ENCODE results near the gene ANKFY1.
"Not testable (repeated sequence)": the region's sequence is repeated elsewhere in the genome, so short reads cannot be mapped to it uniquely, and the experiment has no call there.

ANKFY1 gene

DNA sequence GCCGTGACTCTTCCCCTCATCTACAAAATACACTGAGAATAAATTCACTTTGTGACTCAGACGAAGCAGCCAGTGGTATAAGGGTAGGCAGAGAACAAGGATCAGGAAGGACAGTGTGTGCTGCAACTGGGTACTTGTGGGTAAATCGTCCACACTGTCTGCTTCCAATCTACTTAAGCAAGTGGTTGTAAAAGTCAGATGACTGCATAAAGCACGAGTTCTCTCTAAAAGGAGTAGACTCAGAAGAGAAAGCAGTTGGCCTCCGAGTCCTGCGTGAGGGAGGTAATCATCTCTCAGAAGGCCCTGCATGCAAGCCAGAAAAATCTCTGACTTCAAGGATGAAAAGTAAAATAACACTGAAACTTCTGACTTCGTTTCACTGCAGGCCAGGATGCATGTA lies 43.1 kb downstream of the ANKFY1 start:
- DNase-seq (ENCODE audit: low read depth in 2 of 2): no peak

DNA sequence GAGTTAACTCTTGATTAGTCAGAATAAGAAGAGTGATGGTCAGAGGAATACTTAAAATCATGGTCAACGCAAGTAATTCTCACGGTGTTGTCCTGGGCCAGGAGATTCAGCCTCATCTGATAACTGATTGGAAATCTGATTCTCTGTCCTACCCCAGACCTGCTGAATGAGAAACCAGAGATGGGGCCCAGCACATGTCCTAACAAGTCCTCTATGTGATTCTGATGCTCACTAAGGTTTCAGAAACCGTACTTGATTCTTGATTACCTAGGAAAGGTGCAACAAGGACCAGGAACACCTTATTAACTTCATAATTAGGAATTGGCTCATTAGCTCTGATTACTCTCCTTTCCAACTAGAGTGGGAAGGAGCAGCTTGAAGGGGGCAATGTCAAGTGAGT lies 44.5 kb downstream of the ANKFY1 start:
- DNase-seq (ENCODE audit: low read depth in 2 of 2): no peak

DNA sequence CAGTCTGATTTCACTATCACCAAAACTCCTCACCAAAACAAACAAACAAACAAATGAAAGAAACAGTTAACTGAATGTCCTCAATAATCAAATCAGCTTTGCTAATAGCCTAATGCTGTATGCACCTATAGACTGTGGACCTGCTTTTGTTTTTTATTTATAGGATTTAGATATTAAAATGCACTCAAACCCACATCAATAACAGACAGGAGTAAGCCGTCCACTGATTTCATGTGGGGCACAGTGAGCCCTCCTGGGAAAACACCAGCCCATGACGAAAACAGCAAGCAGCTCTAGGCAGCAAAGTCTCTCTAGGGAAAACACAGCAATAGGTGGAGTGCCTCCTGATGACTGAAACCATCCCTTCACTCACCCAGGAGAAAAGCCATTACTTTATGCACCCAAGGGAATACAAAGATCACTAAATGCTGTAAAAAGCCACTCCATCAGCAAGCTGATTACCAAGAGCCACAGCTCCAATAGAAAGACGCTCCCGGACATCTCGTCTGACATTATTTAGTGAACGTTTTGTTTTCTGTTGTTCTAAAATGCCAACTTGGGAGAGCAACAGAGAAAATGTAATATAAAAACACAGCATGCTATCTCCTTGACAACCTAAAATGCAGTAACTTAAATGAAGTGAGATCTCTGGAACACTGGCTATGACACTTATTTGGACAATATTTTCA lies 47.8 kb downstream of the ANKFY1 start:
- DNase-seq (ENCODE audit: low read depth in 2 of 2): no peak

DNA sequence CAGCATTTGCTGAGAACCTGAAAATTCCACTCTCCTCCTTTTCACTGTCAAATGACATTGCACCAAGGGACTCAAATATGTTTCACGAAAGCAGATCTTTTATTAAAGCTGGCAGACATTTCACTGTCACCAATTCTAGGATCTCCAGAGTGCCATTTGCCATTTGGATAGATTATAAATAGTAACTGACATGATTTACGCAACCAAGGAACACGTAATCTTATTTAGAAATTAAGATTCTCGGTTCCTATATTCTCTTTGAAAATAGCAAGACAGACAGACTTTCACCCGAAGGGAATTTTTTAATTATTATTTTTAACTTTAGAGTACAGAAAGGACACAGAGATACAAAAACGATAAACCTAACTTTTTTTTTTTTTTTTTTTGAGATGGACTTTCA lies 49.6 kb downstream of the ANKFY1 start:
- DNase-seq (ENCODE audit: low read depth in 2 of 2): no peak

DNA sequence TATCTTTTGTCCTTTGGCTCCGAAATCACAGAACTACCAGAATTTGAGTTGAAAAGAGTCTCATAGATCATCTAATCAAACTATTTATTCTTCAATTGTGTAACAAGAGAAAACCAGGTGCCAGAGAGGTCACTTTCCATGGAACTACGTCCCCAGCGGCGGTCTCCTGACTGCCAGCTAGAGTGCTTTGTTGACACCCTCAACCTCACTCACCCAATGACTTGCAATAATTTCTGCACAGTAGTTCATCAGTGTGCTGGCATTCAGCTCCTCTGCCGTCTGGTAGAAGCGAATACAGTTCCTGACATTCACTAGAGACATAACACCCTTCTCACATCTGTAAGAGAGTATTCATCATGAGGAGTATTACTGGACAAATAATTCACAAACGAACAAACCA lies 54.2 kb downstream of the ANKFY1 start:
- no peak for DNase-seq (ENCODE audit: low read depth in 2 of 2)

DNA sequence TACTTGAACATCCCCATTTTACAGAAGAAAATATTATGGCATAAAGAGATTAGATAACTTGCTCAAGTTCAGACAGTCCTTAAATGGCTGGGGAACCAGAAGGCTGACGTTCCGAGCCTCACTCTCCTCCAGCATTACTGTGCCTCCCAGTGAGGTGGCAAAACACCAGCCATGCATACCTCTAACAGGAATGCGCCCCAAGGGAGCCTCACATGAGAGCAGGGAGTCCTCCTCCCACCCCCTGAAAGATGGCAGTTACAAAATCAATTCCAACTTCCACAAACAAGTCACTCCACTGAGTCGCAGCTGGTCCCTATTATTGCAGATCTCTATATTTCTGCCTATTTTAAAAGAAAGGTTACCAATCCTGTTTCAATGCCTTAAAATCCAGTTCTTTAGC lies 55.5 kb downstream of the ANKFY1 start:
- DNase-seq (ENCODE audit: low read depth in 2 of 2): no peak

DNA sequence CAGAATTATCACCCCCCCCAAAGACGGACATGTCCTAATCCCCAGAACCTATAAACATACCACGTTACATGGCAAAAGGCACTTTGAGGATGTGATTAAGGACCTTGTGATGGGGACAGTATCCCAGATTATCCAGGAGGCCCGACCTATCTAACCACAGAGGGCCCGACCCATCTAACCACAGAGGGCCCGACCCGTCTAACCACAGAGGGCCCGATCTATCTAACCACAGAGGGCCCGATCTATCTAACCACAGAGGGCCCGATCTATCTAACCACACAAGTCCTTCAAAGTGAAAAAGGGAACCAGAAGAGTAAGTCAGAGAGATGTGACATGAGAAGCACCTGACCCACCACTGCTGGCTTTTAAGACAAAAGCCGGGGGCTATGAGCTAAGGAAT lies 56.8 kb downstream of the ANKFY1 start:
- no peak for DNase-seq (ENCODE audit: low read depth in 2 of 2)

DNA sequence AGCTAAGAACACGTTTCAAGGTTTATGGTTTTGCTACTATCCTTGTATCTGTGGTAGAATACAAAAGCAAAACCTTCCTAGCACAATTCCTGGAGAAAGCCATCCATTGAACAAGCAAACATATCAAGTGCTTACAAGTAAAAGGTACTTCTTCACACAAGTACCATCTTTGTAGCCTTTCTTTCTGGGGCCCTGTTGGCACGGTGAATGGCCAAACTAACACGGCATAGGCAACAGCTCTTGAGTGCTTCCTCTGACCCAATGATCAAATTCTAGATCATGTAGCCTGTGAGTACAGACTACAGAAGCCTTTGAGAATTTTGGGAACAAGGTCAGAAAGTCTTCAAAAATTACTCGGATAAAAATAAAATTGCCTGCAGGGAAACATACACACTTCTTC lies 57.9 kb downstream of the ANKFY1 start:
- no peak for DNase-seq (ENCODE audit: low read depth in 2 of 2)

DNA sequence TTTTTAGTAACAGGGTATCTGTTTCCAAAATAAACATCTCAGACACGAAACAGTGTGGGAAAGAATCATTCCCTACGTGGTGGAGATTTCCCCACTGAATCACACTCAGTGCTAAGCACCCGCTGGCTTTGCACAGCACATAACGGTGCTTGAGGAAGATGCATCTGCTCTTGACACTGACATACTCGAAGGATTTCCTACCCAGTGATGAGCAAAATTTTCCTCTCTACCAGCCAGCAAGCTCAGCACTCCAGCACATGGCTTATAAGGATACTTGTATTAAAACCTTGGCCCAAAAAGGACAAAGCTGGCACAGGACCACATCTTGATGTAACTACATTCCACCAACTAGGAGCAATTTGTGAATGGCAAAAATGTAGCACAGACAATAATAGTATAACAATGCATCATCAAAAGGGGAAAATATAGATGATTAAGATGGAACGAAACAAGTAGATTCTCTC lies 59.0 kb downstream of the ANKFY1 start:
- DNase-seq (ENCODE audit: low read depth in 2 of 2): no peak

DNA sequence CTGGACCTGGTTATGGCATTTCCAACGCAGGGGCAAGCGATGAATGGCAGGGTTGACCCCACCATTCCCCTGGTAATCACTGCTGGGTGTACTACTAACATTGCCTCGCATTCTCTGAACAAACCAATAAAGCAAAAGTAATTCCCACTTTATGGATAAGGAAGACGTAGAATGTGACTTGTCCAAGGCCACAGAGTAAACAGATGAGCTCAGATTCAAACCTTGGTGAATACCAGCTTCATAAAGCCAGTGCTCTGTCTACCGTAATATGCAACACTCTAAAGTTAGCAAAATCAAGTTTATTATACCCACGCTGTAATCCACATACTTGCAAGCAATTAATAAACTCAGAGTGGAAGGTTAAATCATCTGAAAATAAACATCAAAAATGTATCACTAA lies 59.6 kb downstream of the ANKFY1 start:
- no peak for DNase-seq (ENCODE audit: low read depth in 2 of 2)

DNA sequence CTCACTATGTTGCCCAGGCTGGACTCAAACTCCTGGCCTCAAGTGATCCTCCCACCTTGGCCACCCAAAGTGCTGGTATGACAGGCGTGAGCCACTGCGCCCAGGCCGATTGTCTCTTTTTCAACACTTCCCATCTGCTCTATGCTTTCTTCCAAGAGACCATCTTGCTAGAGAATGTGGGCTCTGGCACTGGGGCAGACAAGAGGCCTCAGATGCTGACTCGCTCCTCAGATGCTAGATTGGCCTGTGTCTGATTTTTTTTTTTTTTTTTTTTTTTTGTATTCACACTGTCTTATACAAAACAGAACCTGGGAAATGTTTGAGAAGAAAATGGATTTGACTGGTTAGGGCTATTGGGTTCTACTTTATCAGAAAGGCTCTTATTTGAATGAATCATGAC lies 62.6 kb downstream of the ANKFY1 start:
- DNase-seq (ENCODE audit: low read depth in 2 of 2): no peak

DNA sequence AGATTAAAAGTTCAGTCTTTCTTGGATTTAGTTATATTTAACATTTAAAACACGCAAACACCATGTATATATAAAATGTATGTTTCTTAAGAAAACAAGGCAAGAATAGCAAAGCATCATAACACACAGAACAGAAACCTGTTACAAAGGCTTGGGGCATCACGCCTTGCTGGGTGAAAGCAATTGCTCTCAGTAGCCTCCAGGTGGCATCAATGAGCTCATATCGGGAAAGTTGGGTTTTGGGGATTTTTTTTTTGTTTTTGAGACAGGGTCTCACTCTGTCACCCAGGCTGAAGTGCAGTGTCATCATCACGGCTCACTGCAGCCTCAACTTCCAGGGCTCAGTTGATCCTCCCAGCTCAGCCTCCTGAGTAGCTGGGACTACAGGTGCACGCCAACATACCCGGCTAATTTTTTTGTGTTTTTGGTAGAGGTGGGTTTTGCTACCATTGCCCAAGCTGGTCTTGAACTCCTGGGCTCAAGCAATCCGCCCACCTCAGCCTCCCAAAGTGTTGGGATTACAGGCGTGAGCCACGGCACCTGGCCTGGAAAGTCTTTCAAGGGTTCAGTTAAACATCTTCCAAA lies 63.9 kb downstream of the ANKFY1 start:
- DNase-seq (ENCODE audit: low read depth in 2 of 2): no peak

DNA sequence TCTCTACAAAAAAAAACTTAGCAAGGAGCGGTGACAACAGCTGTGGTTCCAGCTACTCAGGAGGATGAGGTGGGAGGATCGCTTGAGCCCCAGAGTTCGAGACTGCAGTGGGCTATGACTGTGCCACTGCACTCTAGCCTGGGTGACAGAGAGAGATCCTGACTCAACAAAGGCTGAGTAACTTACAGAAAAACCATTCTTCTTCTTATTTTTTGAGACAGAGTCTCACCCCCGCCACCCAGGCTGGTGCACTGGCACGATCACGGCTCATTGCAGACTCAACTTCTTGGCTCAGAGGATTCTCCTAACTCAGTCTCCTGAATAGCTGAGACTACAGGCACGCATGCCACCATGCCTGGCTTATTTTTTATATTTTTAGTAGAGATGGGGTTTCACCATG lies 64.8 kb downstream of the ANKFY1 start:
- no peak for DNase-seq (ENCODE audit: low read depth in 2 of 2)

DNA sequence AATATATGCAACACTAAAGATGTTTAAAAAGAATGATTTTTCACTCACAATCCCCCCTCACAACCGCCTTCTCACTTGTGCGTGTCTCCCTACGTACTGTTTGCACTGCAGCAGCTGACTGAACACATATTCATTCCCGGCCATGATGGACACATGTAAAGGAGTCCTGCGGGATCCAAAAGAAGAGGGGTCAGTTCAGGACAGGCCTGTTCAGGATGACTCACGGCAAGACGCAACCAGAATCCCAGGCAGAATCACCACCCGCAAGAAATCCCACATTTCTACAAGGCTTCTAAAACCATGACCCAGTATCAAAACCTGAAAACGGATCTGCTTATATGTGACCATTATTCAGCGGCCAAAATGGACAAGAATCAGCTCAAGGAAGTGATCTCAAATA lies 68.5 kb downstream of the ANKFY1 start:
- DNase-seq (ENCODE audit: low read depth in 2 of 2): no peak

DNA sequence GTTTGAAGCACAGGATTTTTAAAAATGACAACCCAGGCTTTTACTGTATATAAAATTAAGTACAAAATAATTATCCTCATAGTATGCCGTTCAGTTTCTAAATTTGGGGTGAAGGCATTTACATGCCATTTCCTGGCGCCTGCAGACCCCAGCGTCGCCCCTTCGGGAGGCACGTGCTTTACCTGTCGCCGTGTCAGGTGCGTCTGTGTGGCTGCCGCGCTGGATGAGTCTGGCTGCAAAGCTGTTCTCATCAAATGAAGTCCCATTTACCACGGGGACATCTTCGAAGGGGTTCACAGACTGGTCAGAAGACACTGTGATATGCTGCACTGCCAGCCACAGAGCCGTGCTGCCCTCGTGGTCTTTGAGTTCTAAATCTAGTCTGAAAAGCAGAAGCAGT lies 69.0 kb downstream of the ANKFY1 start:
- DNase-seq (ENCODE audit: low read depth in 2 of 2): no peak

DNA sequence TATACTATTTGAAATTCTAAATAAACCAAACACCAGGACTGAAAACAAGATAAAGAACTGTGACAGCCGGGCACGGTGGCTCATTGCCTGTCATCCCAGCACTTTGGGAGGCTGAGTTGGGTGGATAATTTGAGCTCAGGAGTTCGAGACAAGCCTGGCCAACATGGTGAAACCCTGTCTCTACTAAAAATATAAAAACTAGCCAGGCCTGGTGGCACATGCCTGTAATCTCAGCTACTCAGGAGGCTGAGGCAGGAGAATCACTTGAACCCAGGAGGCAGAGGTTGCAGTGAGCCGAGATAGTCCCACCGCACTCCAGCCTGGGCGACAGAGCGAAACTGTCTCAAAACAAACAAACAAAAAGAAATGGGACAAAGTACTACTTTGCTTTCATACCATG lies 73.0 kb downstream of the ANKFY1 start:
- DNase-seq (ENCODE audit: low read depth in 2 of 2): not testable (repeated sequence)

DNA sequence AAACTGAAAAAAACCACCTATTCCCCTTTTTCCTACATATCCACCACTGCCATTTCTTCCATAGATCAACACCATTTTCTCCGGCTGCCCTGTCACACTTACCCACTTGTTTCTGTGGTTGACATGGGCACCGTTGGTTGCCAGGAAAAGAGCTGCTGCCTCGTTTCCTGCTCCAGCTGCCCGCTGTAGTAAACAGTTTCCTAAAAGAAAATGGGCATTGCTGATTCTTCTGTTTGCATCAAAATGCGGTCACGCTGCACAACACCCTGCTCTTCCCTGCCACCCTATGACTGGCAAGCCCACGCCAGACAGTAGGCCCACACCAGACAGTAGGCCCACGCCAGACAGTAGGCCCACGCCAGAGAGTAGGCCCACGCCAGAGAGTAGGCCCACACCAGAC lies 74.5 kb downstream of the ANKFY1 start:
- no peak for DNase-seq (ENCODE audit: low read depth in 2 of 2)

DNA sequence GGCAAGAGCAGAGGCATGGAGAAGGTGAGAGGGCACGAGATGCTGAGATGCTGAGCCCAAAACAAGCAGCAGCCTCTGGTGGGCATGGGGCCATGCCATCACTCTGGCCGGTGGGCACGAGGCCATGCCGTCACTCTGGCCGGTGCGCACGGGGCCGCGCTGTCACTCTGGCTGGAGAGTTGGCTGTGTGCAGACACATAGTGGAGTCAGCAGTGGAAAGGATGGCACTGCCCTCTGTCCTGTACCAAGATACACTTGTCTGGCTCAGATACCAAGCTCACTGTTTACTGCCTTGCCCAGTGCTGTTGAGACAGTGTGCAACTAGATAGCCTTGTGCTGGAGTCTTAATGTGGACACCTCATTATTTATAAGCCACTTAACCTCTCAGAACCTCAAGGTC lies 75.7 kb downstream of the ANKFY1 start:
- no peak for DNase-seq (ENCODE audit: low read depth in 2 of 2)

DNA sequence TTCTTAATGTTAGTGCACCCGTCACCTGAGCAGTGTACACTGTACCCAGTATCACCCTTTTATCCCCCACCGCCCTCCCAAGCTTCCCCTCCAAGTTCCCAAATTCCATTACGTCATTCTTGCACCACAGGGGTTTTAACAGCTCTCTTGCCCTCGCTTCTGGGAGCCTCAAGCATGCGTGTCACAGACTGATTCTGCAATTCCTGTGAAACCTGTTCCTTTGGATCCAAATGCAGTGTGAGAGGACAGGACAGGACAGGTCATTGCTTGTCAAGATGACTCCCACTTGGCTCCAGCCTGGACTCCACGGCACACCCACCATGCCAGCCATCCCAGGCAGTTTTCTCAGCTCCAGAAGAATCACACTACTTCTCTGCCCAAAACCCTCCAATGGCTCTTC lies 76.7 kb downstream of the ANKFY1 start:
- DNase-seq (ENCODE audit: low read depth in 2 of 2): no peak

DNA sequence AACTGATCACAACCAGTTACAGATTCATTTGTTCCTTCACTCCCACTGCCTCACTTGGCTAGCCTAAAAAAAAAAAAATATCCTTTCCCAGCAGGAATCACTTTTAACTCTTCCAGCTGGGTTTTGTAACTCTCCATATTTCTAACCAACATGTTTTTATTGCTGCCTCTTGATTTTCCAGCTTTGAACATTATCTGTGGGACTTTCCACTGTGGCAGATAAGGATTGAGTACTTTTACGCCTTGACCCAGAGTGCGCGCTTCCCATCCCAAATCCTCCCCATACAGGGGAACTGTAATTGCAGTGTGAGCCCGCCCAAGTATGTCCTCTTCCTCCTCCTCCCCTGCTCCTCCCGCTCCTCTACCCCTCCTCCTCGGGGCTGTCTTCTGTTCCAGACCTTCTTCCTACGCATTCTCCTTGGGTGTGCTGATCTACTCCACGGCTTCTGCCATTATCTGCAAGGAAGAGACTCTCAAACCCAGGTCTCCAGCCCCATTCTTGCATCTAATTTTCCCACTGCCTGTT lies 77.4 kb downstream of the ANKFY1 start:
- no peak for DNase-seq (ENCODE audit: low read depth in 2 of 2)

DNA sequence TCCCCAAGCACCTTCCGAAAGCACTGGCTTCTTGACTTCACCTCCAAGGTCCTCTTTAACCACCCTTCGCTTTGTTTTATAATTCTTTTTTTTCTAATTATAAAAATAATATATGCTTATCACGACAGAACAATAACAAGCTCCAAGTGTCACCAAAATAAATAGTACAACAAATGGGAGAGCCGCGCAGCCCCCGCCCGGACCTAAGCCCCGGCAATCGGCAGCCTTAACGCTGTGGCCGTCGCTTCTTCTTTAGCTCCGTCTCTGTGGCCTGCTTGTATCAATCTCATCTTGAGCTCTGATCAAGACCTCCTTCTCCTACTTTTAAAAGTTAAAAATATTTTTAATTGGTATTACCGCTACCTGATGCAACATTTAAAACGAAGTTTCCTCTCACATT lies 78.1 kb downstream of the ANKFY1 start:
- no peak for DNase-seq (ENCODE audit: low read depth in 2 of 2)

DNA sequence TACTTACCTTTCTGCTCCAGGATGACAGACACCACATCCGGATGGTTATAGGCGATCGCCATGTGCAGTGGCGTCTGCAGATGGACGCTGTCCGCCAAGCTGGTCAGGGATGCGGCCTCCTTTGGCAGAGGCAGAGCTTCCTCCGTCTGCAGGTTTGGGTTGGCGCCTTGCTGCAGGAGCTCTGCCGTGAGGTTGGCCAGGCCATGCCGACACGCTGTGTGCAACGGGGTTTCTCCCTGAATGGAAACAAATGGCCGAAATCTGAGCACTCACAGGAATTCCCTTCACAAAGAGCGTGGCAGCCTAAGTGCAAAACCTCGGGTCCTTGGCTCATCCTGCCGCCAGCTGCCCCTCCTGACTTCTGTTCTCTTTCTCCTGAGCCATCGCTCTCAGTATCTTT lies 79.0 kb downstream of the ANKFY1 start:
- DNase-seq (ENCODE audit: low read depth in 2 of 2): no peak

DNA sequence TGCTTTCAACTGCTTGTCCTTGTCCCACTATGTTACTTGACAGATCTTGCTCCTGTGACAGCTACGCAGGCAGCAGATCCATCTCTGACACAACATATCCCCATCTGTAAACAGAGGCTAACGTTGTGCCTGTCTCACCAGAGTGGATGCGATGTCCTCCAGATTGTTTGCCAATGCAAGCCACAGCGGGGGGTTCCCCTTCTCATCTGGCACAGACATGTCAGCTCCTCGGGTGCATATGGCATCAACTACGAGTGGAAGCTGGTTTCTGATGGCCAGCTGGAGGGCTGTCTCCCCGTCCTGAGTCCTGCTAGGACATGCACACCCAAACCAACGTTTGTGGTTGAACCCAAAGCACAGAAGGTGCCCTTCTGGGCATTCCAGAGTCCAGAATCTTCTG lies 81.7 kb downstream of the ANKFY1 start:
- DNase-seq (ENCODE audit: low read depth in 2 of 2): no peak

DNA sequence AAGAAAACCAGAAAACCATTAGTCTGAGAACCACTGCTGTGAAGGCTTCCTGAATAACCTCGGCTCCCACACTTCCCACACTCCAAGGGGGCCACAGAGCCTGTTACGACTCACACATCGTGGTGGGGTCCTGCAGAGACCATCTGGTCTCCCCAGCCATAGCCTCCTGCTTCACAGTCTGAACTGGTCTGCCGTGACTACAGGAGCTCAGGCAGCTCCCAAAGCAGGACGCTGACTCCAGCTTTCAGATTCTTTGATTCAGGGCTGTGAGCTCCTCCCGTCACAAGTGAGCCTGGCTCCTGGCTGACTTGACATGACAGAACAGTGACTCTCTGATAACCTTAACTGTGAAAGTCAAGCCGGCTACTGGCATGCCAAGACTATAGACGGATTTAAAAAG lies 83.0 kb downstream of the ANKFY1 start:
- no peak for DNase-seq (ENCODE audit: low read depth in 2 of 2)

Data from stimulated activated CD4-positive, alpha-beta T cell treated with anti-CD3 and anti-CD28 coated beads, Interleukin-1b, Interleukin-23, amount 100 ng/mL, for 1 hour (primary cell).